A673 (cell line): ENCODE results near the gene VAMP1. TPM values are rescaled to one million over a fixed set of nuclear protein-coding genes. Genes with fewer than 3 reads are reported as not detected.

Experiments
- Bru-seq: library from RNA; stranded (reverse); fragments of 400-500 nt; gene quantifications from one replicate; lab custom pipeline; 2021; lab: Mats Ljungman, UMichigan
- BruChase-seq, 2 experiments: library from RNA; stranded (reverse); fragments of 400-500 nt; gene quantifications; one replicate each; lab custom pipeline; 2021; lab: Mats Ljungman, UMichigan
- BruUV-seq: library from RNA; stranded (reverse); fragments of 400-500 nt; replicated peaks from 2 replicates; lab custom pipeline; 2021; lab: Mats Ljungman, UMichigan
- CTCF ChIA-PET: fragments of 300-600 bp; sonication (Branson Sonifier 250); formaldehyde crosslinking; loops from one replicate; lab custom pipeline; 2022; ENCODE audit warnings: antibody characterized with exemption; lab: Charles Lee
- POLR2A ChIA-PET: fragments of 300-600 bp; sonication (Branson Sonifier 250); formaldehyde crosslinking; loops from one replicate; lab custom pipeline; 2022; ENCODE audit warnings: antibody characterized with exemption; ENCODE audit not compliant: low non-redundant PET; lab: Charles Lee
- DNase-seq: peaks from one replicate; pipeline ENCODE4 v3.0.0-alpha.2; 2015; ENCODE audit warnings: low spot score
- H3K27ac ChIP-seq: fragments of 200-600 bp; sonication (generic); 2 replicates; pipeline ENCODE4 v1.5.1; 2016; ENCODE audit warnings: mixed run types, low read depth, mild to moderate bottlenecking, mixed read lengths, antibody characterized with exemption, low read length; ENCODE audit not compliant: poor library complexity, severe bottlenecking
- H3K27me3 ChIP-seq: fragments of 200-600 bp; sonication (generic); replicated peaks from 2 replicates; pipeline ENCODE4 v1.6.1; 2017; ENCODE audit warnings: mixed run types, low read depth, mild to moderate bottlenecking, mixed read lengths, antibody characterized with exemption, low read length; ENCODE audit not compliant: insufficient read depth, poor library complexity
- H3K36me3 ChIP-seq: fragments of 200-600 bp; sonication (generic); 2 replicates; pipeline ENCODE4 v1.6.1; 2016; ENCODE audit warnings: mixed run types, mild to moderate bottlenecking, mixed read lengths, antibody characterized with exemption, low read length; ENCODE audit not compliant: insufficient read depth, poor library complexity, severe bottlenecking
- H3K4me1 ChIP-seq: fragments of 200-600 bp; sonication (generic); 2 replicates; pipeline ENCODE4 v1.6.1; 2017; ENCODE audit warnings: mixed run types, mild to moderate bottlenecking, mixed read lengths, antibody characterized with exemption, low read length; ENCODE audit not compliant: insufficient read depth, poor library complexity, severe bottlenecking
- H3K4me3 ChIP-seq: fragments of 200-600 bp; sonication (generic); 2 replicates; pipeline ENCODE4 v1.5.1; 2016; ENCODE audit warnings: low read depth, mixed run types, mild to moderate bottlenecking, mixed read lengths, low read length; ENCODE audit not compliant: poor library complexity, severe bottlenecking
- H3K9me3 ChIP-seq: fragments of 200-600 bp; sonication (generic); 2 replicates; pipeline ENCODE4 v1.6.1; 2016; ENCODE audit warnings: mixed run types, low read depth, mild to moderate bottlenecking, mixed read lengths, antibody characterized with exemption, low read length; ENCODE audit not compliant: poor library complexity, severe bottlenecking
- EZH2 ChIP-seq: fragments of 200-600 bp; sonication (generic); IDR thresholded peaks from 2 replicates; pipeline ENCODE4 v1.6.1; 2017; ENCODE audit warnings: borderline replicate concordance, low read depth, mild to moderate bottlenecking, mixed read lengths, antibody characterized with exemption, low read length; ENCODE audit not compliant: poor library complexity, severe bottlenecking
- intact Hi-C: fragments of 100-400 bp; cut with micrococcal nuclease; formaldehyde crosslinking; loops from one replicate; pipeline ENCODE4 v1.10.0; 2022; ENCODE audit not compliant: unreplicated experiment
- long read RNA-seq: library from polyadenylated mRNA; stranded (forward); transcript quantifications from one replicate; pipeline ENCODE4 v2.0.0, GENCODE V29; 2022
- total RNA-seq: library from RNA; stranded (reverse); gene quantifications from 2 replicates; pipeline ENCODE4 v1.2.3, GENCODE V29; 2021
- TF ChIP-seq, protein P1 (sequence below): fragments of 300-800, 200-600 bp; sonication (generic); conservative IDR thresholded peaks from 2 replicates; pipeline ENCODE4 v1.5.1; 2017; ENCODE audit warnings: low read depth, mild to moderate bottlenecking, antibody characterized with exemption, low read length, moderate library complexity, mixed read lengths

Gene VAMP1, protein sequence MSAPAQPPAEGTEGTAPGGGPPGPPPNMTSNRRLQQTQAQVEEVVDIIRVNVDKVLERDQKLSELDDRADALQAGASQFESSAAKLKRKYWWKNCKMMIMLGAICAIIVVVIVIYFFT
- total RNA-seq (10.0 and 10.9 TPM in 2 replicates), Bru-seq, nascent RNA (percentile 74 among the genes with signal in this experiment), BruChase-seq, experiment 1, labeled RNA remaining after a 2-hour chase (percentile 74 among the genes with signal in this experiment), BruChase-seq, experiment 2, labeled RNA remaining after a 6-hour chase (percentile 61 among the genes with signal in this experiment)
- long read RNA-seq, partial matches to known transcripts = 0 of 1 reads
- long read RNA-seq, other reads (novel, unspliced or antisense) = 0 of 1 reads

DNA sequence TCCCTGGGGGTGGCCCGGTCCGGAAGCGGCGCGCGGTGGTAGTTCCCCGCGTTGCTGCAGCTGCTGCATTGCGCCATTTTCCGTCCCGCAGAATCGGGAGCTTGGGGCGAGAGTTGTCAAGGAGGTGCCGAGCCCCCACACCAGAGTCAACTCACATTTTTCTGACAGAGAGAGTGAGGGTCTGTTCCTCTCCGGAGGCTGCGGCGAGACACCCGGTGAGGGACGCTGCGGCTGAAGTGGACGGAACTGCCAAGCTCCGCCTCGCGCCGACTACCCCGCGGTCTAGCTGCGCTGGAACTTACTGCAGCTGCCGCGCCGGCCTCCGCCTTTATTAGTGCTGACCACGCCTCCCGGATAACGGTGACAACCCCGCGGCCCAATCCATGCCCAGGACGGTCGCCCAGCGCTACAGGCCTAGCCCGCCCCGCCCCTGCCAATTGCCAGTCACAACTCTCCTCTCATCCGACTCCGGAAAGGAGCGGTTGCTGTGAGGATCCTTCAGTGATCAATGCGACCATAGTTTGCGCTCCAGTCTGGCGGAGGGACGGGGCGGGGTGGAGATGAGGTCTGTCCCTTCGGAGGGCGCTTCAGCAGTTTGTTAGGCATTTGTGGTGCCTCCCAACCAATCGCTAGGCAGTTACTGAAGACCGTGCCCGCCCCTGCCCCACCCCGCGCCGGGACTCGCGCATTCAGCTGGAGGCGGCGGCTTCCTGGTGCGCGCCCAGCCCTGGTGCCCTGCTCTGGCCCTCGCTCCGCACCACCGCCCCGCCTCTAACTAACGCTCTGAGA lies at the start of gene VAMP1:
VAMP1 (minus strand) TSS at position 303 of the 789 bp plus-strand sequence; CDS start at position 157, 146 bp downstream.
- DNase-seq = peak; percentile 99
- no peaks in the 10 kb centered on the region for H3K27me3 ChIP-seq
- H3K4me1 ChIP-seq = peaks cover 14% of the 10 kb centered on the region
- no TSS peak for BruUV-seq
- peak within 1 kb of the TSS; percentile 82 for H3K4me3 ChIP-seq
- POLR2A ChIA-PET = interaction anchor here (0.6 to 0.9 kb wide), 4 partner anchors 18 to 419 kb away, joined by 3 to 9 read pairs (median 3); no protein-coding TSS in a partner anchor
- no peak for TF ChIP-seq EZH2
- TF ChIP-seq, protein P1, sequence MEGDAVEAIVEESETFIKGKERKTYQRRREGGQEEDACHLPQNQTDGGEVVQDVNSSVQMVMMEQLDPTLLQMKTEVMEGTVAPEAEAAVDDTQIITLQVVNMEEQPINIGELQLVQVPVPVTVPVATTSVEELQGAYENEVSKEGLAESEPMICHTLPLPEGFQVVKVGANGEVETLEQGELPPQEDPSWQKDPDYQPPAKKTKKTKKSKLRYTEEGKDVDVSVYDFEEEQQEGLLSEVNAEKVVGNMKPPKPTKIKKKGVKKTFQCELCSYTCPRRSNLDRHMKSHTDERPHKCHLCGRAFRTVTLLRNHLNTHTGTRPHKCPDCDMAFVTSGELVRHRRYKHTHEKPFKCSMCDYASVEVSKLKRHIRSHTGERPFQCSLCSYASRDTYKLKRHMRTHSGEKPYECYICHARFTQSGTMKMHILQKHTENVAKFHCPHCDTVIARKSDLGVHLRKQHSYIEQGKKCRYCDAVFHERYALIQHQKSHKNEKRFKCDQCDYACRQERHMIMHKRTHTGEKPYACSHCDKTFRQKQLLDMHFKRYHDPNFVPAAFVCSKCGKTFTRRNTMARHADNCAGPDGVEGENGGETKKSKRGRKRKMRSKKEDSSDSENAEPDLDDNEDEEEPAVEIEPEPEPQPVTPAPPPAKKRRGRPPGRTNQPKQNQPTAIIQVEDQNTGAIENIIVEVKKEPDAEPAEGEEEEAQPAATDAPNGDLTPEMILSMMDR = no peak
- intact Hi-C loops = no loop called here
- CTCF ChIA-PET = interaction anchor here (0.8 to 1.6 kb wide), 2 partner anchors 23 to 67 kb away, joined by 3 to 5 read pairs; partner anchors contain the start of genes MRPL51 and NCAPD2
- H3K27ac ChIP-seq = peak within 1 kb of the TSS; percentile 79
- no peaks in the 10 kb centered on the region for H3K9me3 ChIP-seq
- H3K36me3 ChIP-seq = peaks cover 7% of the 10 kb centered on the region

DNA sequence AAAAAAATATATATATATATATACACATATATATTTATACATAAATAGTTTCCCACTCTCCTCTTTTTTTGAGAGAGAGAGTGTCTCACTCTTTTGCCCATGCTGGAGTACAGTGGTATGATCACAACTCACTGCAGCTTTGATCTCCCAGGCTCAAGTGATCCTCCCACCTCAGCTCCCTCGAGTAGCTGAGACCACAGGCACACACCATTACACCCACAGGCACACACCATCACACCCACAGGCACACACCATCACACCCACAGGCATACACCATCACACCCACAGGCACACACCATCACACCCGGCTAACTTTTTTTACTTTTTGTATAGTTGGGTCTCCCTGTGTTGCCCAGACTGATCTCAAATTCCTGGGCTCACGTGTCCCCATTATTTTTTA lies 49.7 kb upstream of the VAMP1 start:
- intact Hi-C loops = no loop called here
- Histone ChIP-seq H3K4me3 (no peak overlapping the region), H3K27ac (no peak overlapping the region), H3K36me3 (peaks cover 97% of the 10 kb centered on the region), H3K9me3 (no peaks in the 10 kb centered on the region), H3K27me3 (no peaks in the 10 kb centered on the region), H3K4me1 (no peaks in the 10 kb centered on the region)
- no peak for TF ChIP-seq EZH2
- TF ChIP-seq, protein P1 = no peak
- DNase-seq = no peak
- CTCF ChIA-PET = interaction anchor here (0.5 kb wide), 1 partner anchor 20 kb away, joined by 7 read pairs; no protein-coding TSS in a partner anchor
- POLR2A ChIA-PET = no interaction called here
- no TSS peak for BruUV-seq

DNA sequence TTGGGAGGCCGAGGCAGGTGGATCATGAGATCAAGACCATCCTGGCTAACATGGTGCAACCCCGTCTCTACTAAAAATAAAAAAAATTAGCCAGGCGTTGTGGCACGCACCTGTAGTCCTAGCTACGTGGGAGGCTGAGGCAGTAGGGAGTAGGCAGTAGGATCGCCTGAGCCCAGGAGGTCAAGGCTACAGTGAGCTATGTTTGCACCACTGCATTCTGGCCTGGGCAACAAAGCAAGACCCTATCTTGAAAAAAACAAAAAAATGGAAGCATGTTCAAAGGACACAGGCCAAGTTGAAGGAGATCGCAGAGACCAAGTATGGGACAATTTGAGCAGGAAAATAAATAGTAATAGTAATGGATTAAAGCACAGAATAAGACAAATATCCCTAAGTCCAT lies 37.6 kb upstream of the VAMP1 start:
- no peak for TF ChIP-seq EZH2
- TF ChIP-seq, protein P1 = no peak
- H3K36me3 ChIP-seq = peaks cover 51% of the 10 kb centered on the region
- ChIA-PET CTCF (no interaction called here), POLR2A (interaction anchor here (0.5 kb wide), 1 partner anchor 26 kb away, joined by 4 read pairs; the partner anchor contains the start of gene GAPDH)
- no TSS peak for BruUV-seq
- DNase-seq = no peak
- no peak overlapping the region for H3K4me3 ChIP-seq
- H3K4me1 ChIP-seq = peaks cover 5% of the 10 kb centered on the region
- H3K27me3 ChIP-seq = no peaks in the 10 kb centered on the region
- H3K9me3 ChIP-seq = no peaks in the 10 kb centered on the region
- intact Hi-C loops = no loop called here
- peak overlapping the region; percentile 52 for H3K27ac ChIP-seq
